Mammary epithelial cell (primary cell): Measurements from ENCODE around the gene CNRIP1.

Experiments
- CTCF ChIP-seq, 2 donors: IDR thresholded peaks in 1 of 2; conservative IDR thresholded peaks in 1 of 2; 2 replicates each; pipeline ENCODE4 v1.5.1; 2011 to 2012; ENCODE audit warnings: inconsistent platforms in 2 of 2, low read length in 2 of 2, mild to moderate bottlenecking in 2 of 2, control low read depth in 1 of 2, low read depth in 1 of 2; ENCODE audit not compliant: insufficient read depth in 1 of 2; ENCODE audit errors: extremely low read depth in 1 of 2
- EZH2 ChIP-seq: IDR thresholded peaks from 2 replicates; pipeline ENCODE4 v1.6.1; 2012; ENCODE audit warnings: low read length, inconsistent platforms, borderline replicate concordance

DNA sequence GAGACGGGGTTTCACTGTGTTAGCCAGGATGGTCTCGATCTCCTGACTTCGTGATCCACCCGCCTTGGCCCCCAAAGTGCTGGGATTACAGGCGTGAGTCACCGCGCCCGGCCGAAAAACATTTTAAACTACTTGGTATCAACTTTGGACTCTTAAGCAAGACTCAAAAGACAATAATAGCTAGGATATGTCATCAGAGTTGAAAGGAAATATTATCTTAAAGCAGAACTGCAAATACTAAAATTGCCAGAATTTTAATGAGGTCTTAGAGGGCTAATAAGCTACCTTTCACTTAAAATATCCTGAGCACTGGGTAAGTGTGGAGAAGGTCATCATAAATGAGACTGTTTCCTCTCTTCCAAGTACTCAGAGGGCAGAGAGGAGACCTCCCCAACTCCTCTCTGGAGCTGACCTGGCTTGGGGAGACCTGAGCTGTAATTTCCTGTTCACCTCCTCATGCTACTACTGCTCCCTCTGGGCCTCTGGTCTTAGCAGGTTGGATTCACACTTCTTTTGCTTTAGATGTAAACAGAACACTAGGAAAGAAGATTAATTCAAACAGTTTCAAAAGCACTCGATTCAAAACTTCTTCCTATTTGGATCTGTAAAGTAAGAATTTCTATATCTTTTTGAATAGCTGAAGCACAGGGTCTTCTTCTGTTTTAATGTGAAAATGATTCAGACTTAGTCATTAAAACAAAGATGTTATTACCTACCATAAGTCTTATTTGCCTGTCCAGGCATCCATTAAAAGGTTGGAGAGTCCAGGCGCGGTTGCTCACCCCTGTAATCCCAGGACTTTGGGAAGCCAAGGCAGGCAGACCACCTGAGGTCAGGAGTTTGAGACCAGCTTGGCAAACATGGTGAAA is 16.5 kb downstream of the CNRIP1 start:
- TF ChIP-seq CTCF (conservative IDR thresholded peaks at IDR 0.05 in 1 of 2, IDR thresholded peaks at IDR 0.05 in 1 of 2; ENCODE audit: extremely low read depth in 1 of 2, insufficient read depth in 1 of 2, low read depth in 1 of 2, low read length in 2 of 2) = no peak
- no peak for TF ChIP-seq EZH2
